NCI-H1436 (cell line): ENCODE results near the gene C1orf167.
A peak's percentile ranks its signal among the peaks of the same experiment; 100 is the strongest.
"Not testable (repeated sequence)": the region's sequence is repeated elsewhere in the genome, so short reads cannot be mapped to it uniquely, and the experiment has no call there.

Experiments
- DNase-seq: peaks from one replicate; lab custom pipeline; 2025; lab: John Stamatoyannopoulos, UW

Gene C1orf167

GRCh38 chr1:11800391-11800755, 38.4 kb downstream of the C1orf167 start:
- DNase-seq: no peak

GRCh38 chr1:11800756-11801433, 38.9 kb downstream of the C1orf167 start:
- DNase-seq: no peak

GRCh38 chr1:11802616-11802972, 40.6 kb downstream of the C1orf167 start:
- no peak for DNase-seq

- DNase-seq: peak; percentile 84
Measured at GRCh38 chr1:11802973-11803885, 41.2 kb downstream of the C1orf167 start.

- not testable (repeated sequence) for DNase-seq
Measured at GRCh38 chr1:11803924-11804665, 42.1 kb downstream of the C1orf167 start.

GRCh38 chr1:11804666-11805421, 42.9 kb downstream of the C1orf167 start:
- peak; percentile 30 for DNase-seq

GRCh38 chr1:11805422-11806306, 43.7 kb downstream of the C1orf167 start, which contains the start of the genes CLCN6 and MTHFR:
CLCN6 (plus strand) TSS chr1:11806191; CDS start chr1:11806263, 72 bp downstream.
MTHFR (minus strand) TSS chr1:11805964; CDS start chr1:11803116, 2,848 bp downstream.
- peak; percentile 99 for DNase-seq

GRCh38 chr1:11806307-11806936, 44.4 kb downstream of the C1orf167 start:
- DNase-seq: no peak

GRCh38 chr1:11807133-11807532, 45.1 kb downstream of the C1orf167 start:
- DNase-seq: no peak

GRCh38 chr1:11813021-11813420, 51.0 kb downstream of the C1orf167 start:
- no peak for DNase-seq

GRCh38 chr1:11817192-11817591, 55.2 kb downstream of the C1orf167 start:
- DNase-seq: no peak

- DNase-seq: no peak
Measured at GRCh38 chr1:11822091-11822490, 60.1 kb downstream of the C1orf167 start.

GRCh38 chr1:11823366-11824137, 61.6 kb downstream of the C1orf167 start:
- DNase-seq: no peak

GRCh38 chr1:11825131-11825530, 63.1 kb downstream of the C1orf167 start:
- no peak for DNase-seq

- DNase-seq: no peak
Measured at GRCh38 chr1:11826946-11827345, 65.0 kb downstream of the C1orf167 start.

- DNase-seq: no peak
Measured at GRCh38 chr1:11828511-11828910, 66.5 kb downstream of the C1orf167 start.

- no peak for DNase-seq
Measured at GRCh38 chr1:11831945-11832725, 70.1 kb downstream of the C1orf167 start.

- no peak for DNase-seq
Measured at GRCh38 chr1:11833497-11833896, 71.5 kb downstream of the C1orf167 start.

- DNase-seq: no peak
Measured at GRCh38 chr1:11833900-11834299, 71.9 kb downstream of the C1orf167 start.
